ENCODE measurements around the gene ATP6V1E1.

Gene ATP6V1E1

DNA sequence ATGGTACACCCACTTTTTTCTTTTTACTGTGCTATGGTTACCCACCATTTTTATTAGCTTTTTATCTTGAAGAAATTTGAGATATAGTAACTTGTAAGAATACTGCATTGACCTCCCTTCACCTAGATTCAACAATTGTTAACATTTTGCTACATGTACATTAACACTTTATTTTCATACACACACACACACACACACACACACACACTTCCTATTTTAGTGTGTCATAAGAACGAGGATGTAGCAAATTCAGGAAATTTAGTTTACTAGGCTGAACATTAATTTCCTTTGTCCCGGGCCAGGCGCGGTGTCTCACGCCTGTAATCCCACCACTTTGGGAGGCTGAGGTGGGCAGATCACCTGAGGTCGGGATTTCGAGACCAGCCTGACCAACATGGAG lies 1.1 kb upstream of the ATP6V1E1 start:
- H2AFZ ChIP-seq (ENCODE audit: low read depth, low read length, severe bottlenecking), result no peak overlapping the region
- TF ChIP-seq EZH2phosphoT487 (conservative IDR thresholded peaks at IDR 0.05; ENCODE audit: low read length), result no peak
- TF ChIP-seq, protein P1, sequence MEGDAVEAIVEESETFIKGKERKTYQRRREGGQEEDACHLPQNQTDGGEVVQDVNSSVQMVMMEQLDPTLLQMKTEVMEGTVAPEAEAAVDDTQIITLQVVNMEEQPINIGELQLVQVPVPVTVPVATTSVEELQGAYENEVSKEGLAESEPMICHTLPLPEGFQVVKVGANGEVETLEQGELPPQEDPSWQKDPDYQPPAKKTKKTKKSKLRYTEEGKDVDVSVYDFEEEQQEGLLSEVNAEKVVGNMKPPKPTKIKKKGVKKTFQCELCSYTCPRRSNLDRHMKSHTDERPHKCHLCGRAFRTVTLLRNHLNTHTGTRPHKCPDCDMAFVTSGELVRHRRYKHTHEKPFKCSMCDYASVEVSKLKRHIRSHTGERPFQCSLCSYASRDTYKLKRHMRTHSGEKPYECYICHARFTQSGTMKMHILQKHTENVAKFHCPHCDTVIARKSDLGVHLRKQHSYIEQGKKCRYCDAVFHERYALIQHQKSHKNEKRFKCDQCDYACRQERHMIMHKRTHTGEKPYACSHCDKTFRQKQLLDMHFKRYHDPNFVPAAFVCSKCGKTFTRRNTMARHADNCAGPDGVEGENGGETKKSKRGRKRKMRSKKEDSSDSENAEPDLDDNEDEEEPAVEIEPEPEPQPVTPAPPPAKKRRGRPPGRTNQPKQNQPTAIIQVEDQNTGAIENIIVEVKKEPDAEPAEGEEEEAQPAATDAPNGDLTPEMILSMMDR (IDR thresholded peaks at IDR 0.05; ENCODE audit: insufficient read depth, low read length, poor library complexity, severe bottlenecking), result no peak
- no peaks in the 10 kb centered on the region for H3K9me3 ChIP-seq (ENCODE audit: insufficient read depth, low read length)
- no peak overlapping the region for H3K27ac ChIP-seq (ENCODE audit: low read depth, low read length)
- no peaks in the 10 kb centered on the region for H3K36me3 ChIP-seq (ENCODE audit: low read length)
- H3K4me2 ChIP-seq (ENCODE audit: low read depth, low read length, poor library complexity, severe bottlenecking), result peak overlapping the region; percentile 78
- peaks cover 25% of the 10 kb centered on the region for H3K79me2 ChIP-seq (ENCODE audit: insufficient read depth, low read length)
- peak overlapping the region; percentile 94 for H3K4me3 ChIP-seq (ENCODE audit: insufficient read depth, low read length, poor library complexity, severe bottlenecking)
- no peaks in the 10 kb centered on the region for H4K20me1 ChIP-seq (ENCODE audit: low read depth, low read length)
- no peaks in the 10 kb centered on the region for H3K9me2 ChIP-seq (replicated peaks; ENCODE audit: insufficient read depth, low read length)
- no peaks in the 10 kb centered on the region for H3F3A ChIP-seq (ENCODE audit: insufficient read depth)
- H3K27me3 ChIP-seq (ENCODE audit: low read length), result no peaks in the 10 kb centered on the region
- H3K9ac ChIP-seq (ENCODE audit: low read length), result peak overlapping the region; percentile 83

DNA sequence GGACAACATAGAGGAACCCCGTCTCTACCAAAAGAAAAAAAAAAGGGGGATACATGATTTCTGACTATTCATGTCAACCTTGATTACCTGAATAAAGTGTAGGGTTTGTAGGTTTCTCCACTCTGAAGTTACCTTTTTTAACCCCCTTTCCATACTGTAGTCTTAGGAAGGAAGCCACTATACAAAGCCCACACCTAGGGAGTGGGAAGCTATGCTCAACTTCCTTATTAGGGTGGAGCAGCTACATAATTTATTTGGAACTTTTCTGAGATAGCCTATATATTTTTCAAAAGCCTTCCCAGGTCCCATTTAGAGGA lies 582 bp upstream of the ATP6V1E1 start:
- Histone ChIP-seq H3K27me3 (ENCODE audit: low read length) (no peaks in the 10 kb centered on the region), H3F3A (ENCODE audit: insufficient read depth) (no peaks in the 10 kb centered on the region), H3K9ac (ENCODE audit: low read length) (peak overlapping the region; percentile 83), H4K20me1 (ENCODE audit: low read depth, low read length) (no peaks in the 10 kb centered on the region), H2AFZ (ENCODE audit: low read depth, low read length, severe bottlenecking) (peak overlapping the region; percentile 64), H3K9me2 (replicated peaks; ENCODE audit: insufficient read depth, low read length) (no peaks in the 10 kb centered on the region), H3K79me2 (ENCODE audit: insufficient read depth, low read length) (peaks cover 26% of the 10 kb centered on the region), H3K27ac (ENCODE audit: low read depth, low read length) (no peak overlapping the region), H3K36me3 (ENCODE audit: low read length) (no peaks in the 10 kb centered on the region), H3K4me2 (ENCODE audit: low read depth, low read length, poor library complexity, severe bottlenecking) (peak overlapping the region; percentile 78), H3K4me3 (ENCODE audit: insufficient read depth, low read length, poor library complexity, severe bottlenecking) (peak overlapping the region; percentile 94), H3K9me3 (ENCODE audit: insufficient read depth, low read length) (no peaks in the 10 kb centered on the region)
- no peak for TF ChIP-seq EZH2phosphoT487 (conservative IDR thresholded peaks at IDR 0.05; ENCODE audit: low read length)
- TF ChIP-seq, protein P1 (IDR thresholded peaks at IDR 0.05; ENCODE audit: insufficient read depth, low read length, poor library complexity, severe bottlenecking), result no peak

- peak overlapping the region; percentile 94 for H3K4me3 ChIP-seq (ENCODE audit: insufficient read depth, low read length, poor library complexity, severe bottlenecking)
- H2AFZ ChIP-seq (ENCODE audit: low read depth, low read length, severe bottlenecking), result no peak overlapping the region
- no peak for TF ChIP-seq EZH2phosphoT487 (conservative IDR thresholded peaks at IDR 0.05; ENCODE audit: low read length)
- TF ChIP-seq, protein P1 (IDR thresholded peaks at IDR 0.05; ENCODE audit: insufficient read depth, low read length, poor library complexity, severe bottlenecking), result no peak
- no peaks in the 10 kb centered on the region for H4K20me1 ChIP-seq (ENCODE audit: low read depth, low read length)
- H3K9ac ChIP-seq (ENCODE audit: low read length), result peak overlapping the region; percentile 83
- peak overlapping the region; percentile 63 for H3K4me2 ChIP-seq (ENCODE audit: low read depth, low read length, poor library complexity, severe bottlenecking)
- no peak overlapping the region for H3K27ac ChIP-seq (ENCODE audit: low read depth, low read length)
- H3K9me2 ChIP-seq (replicated peaks; ENCODE audit: insufficient read depth, low read length), result no peaks in the 10 kb centered on the region
- H3F3A ChIP-seq (ENCODE audit: insufficient read depth), result no peaks in the 10 kb centered on the region
- H3K27me3 ChIP-seq (ENCODE audit: low read length), result no peaks in the 10 kb centered on the region
- H3K9me3 ChIP-seq (ENCODE audit: insufficient read depth, low read length), result no peaks in the 10 kb centered on the region
- H3K36me3 ChIP-seq (ENCODE audit: low read length), result no peaks in the 10 kb centered on the region
- H3K79me2 ChIP-seq (ENCODE audit: insufficient read depth, low read length), result peaks cover 29% of the 10 kb centered on the region
These were observed 566 bp downstream of the ATP6V1E1 start for GRCh38 chr22:17627961-17628405.

Measured in SU-DHL-6 (cell line).